A549 (cell line): ENCODE results near the gene ELOB. TPM values are rescaled to one million over a fixed set of nuclear protein-coding genes. Genes with fewer than 3 reads are reported as not detected.

Source experiments
- ATAC-seq, 2 experiments: fragments of 200-7000 bp in 1 of 2; fragments of >200 bp in 1 of 2; cut with Nextera tagmentation in 1 of 2; cut with Tn5 transposase in 1 of 2; 3 replicates each; pipeline versions ENCODE4 v1.8.0 to v1.9.1; 2018 to 2020; ENCODE audit warnings: mild to moderate bottlenecking in 1 of 2, moderate library complexity in 1 of 2
- CTCF ChIA-PET: fragments of 300-600 bp; sonication (Branson Sonifier 250); formaldehyde crosslinking; extraction: SDS; loops from one replicate; lab custom pipeline; 2021; ENCODE audit warnings: antibody characterized with exemption, inconsistent platforms; lab: Yijun Ruan, JAX
- POLR2A ChIA-PET: fragments of 350-600 bp; formaldehyde crosslinking; extraction: SDS; loops from one replicate; lab custom pipeline; 2021; ENCODE audit warnings: antibody characterized with exemption, inconsistent platforms; lab: Yijun Ruan, JAX
- DNase-seq, 2 experiments: peaks; one replicate each; pipeline versions ENCODE4 v3.0.0 to v3.0.0-alpha.2; 2011 to 2016; ENCODE audit warnings: low read depth in 1 of 2, low spot score in 1 of 2
- FAIRE-seq: peaks from 2 replicates; lab custom pipeline; 2011; peaks lifted over from hg19 to GRCh38; lab: Jason Lieb, UNC
- H3K27ac ChIP-seq, 2 experiments: fragments of >200 bp; sonication (Bioruptor Twin); formaldehyde crosslinking; 3 replicates each; pipeline ENCODE4 v1.5.1; 2016 to 2017
- H3K4me1 ChIP-seq: fragments of >200 bp; sonication (Bioruptor Twin); formaldehyde crosslinking; 3 replicates; pipeline ENCODE4 v1.6.1; 2016
- H3K4me2 ChIP-seq: fragments of >200 bp; sonication (Bioruptor Twin); formaldehyde crosslinking; 3 replicates; pipeline ENCODE4 v1.6.1; 2016
- H3K4me3 ChIP-seq: fragments of >200 bp; sonication (Bioruptor Twin); formaldehyde crosslinking; 3 replicates; pipeline ENCODE4 v1.5.1; 2016
- H3K9me3 ChIP-seq: fragments of >200 bp; sonication (Bioruptor Twin); formaldehyde crosslinking; 3 replicates; pipeline ENCODE4 v1.6.1; 2016
- E2F6 ChIP-seq: IDR thresholded peaks from 2 replicates; pipeline ENCODE4 v1.6.1; 2012; ENCODE audit warnings: low read depth, borderline replicate concordance
- EHF ChIP-seq: fragments of 250-450 bp; sonication (Bioruptor Pico); IDR thresholded peaks from 2 replicates; pipeline ENCODE4 v1.5.0; 2020; ENCODE audit warnings: mild to moderate bottlenecking
- EHMT2 ChIP-seq: fragments of 200-600 bp; sonication (generic); IDR thresholded peaks from 2 replicates; pipeline ENCODE4 v1.6.1; 2016; ENCODE audit warnings: antibody characterized with exemption, low read depth, mild to moderate bottlenecking, moderate library complexity
- EP300 ChIP-seq, 2 experiments: fragments of >200 bp; sonication (Bioruptor Twin); formaldehyde crosslinking; IDR thresholded peaks; 2 replicates in 1 of 2; 3 replicates in 1 of 2; pipeline ENCODE4 v1.6.1; 2016 to 2017
- ESRRA ChIP-seq: fragments of 150-350 bp; IDR thresholded peaks from 2 replicates; pipeline ENCODE4 v1.6.1; 2014; ENCODE audit warnings: mild to moderate bottlenecking, low read length, borderline replicate concordance
- HEYL ChIP-seq: fragments of 250-450 bp; sonication (Bioruptor Pico); IDR thresholded peaks from 2 replicates; pipeline ENCODE4 v1.8.0; 2021; ENCODE audit warnings: mild to moderate bottlenecking, moderate library complexity
- JUN ChIP-seq, 2 experiments: fragments of >200 bp; sonication (Bioruptor Twin); formaldehyde crosslinking; IDR thresholded peaks; 2 replicates in 1 of 2; 3 replicates in 1 of 2; pipeline ENCODE4 v1.6.1; 2016 to 2017
- JUNB ChIP-seq: fragments of >200 bp; sonication (Bioruptor Twin); formaldehyde crosslinking; IDR thresholded peaks from 2 replicates; pipeline ENCODE4 v1.6.1; 2016
- NFE2L2 ChIP-seq: fragments of 150-350 bp; conservative IDR thresholded peaks from 2 replicates; pipeline ENCODE4 v1.6.1; 2014; ENCODE audit warnings: low read length
- NPAS2 ChIP-seq: fragments of 250-450 bp; sonication (Bioruptor Pico); IDR thresholded peaks from 2 replicates; pipeline ENCODE4 v1.8.0; 2022; ENCODE audit warnings: mild to moderate bottlenecking, moderate library complexity, borderline replicate concordance
- NR3C1 ChIP-seq: fragments of >200 bp; sonication (Bioruptor Twin); formaldehyde crosslinking; IDR thresholded peaks from 3 replicates; pipeline ENCODE4 v1.6.1; 2017
- POLR2A ChIP-seq: IDR thresholded peaks from 2 replicates; pipeline ENCODE4 v1.6.1; 2012; ENCODE audit warnings: mild to moderate bottlenecking, low read length
- RFX5 ChIP-seq: fragments of 450-650 bp; IDR thresholded peaks from 2 replicates; pipeline ENCODE4 v1.7.1; 2014; ENCODE audit warnings: antibody characterized with exemption, mild to moderate bottlenecking, moderate library complexity
- RNF2 ChIP-seq: fragments of 200-600 bp; sonication (generic); IDR thresholded peaks from 2 replicates; pipeline ENCODE4 v1.6.1; 2016; ENCODE audit warnings: low read depth, mild to moderate bottlenecking, antibody characterized with exemption, moderate library complexity, borderline replicate concordance
- SMC3 ChIP-seq: fragments of >200 bp; sonication (Bioruptor Twin); formaldehyde crosslinking; IDR thresholded peaks from 3 replicates; pipeline ENCODE4 v1.6.1; 2018; ENCODE audit warnings: inconsistent platforms
- TFCP2L1 ChIP-seq: fragments of 250-450 bp; sonication (Bioruptor Pico); IDR thresholded peaks from 2 replicates; pipeline ENCODE4 v1.5.0; 2021; ENCODE audit warnings: mild to moderate bottlenecking
- USF2 ChIP-seq: fragments of 450-650 bp; IDR thresholded peaks from 2 replicates; pipeline ENCODE4 v1.6.1; 2014; ENCODE audit warnings: antibody characterized with exemption
- ZC3H11A ChIP-seq: fragments of 450-650 bp; IDR thresholded peaks from 2 replicates; pipeline ENCODE4 v1.6.1; 2014; ENCODE audit warnings: antibody characterized with exemption, mild to moderate bottlenecking
- ZNF302 ChIP-seq: fragments of 250-450 bp; sonication (Bioruptor Pico); IDR thresholded peaks from 2 replicates; pipeline ENCODE4 v1.9.0; 2021; ENCODE audit warnings: inconsistent platforms, mild to moderate bottlenecking, moderate library complexity
- WGBS: methylation state at CpG from one replicate; pipeline ENCODE4 v1.1.6; 2017; ENCODE audit errors: missing lambda C conversion rate; 5-methylcytosine and 5-hydroxymethylcytosine counted together
- polyA plus RNA-seq, 4 experiments: library from polyadenylated mRNA; depleted of rRNA in 3 of 4; stranded (reverse); fragments of >200 nt; fragmentation: RNase III in 1 of 4; extraction: RNeasy Plus Mini Kit Qiagen cat#74134 plus additional on column Dnase treatment in 1 of 4; gene quantifications; 2 replicates in 3 of 4; 3 replicates in 1 of 4; pipeline ENCODE4 v1.2.3, GENCODE V29; 2011 to 2017
- TF ChIP-seq, protein P1 (sequence below): fragments of 200-600 bp; sonication (generic); IDR thresholded peaks from 2 replicates; pipeline ENCODE4 v1.6.1; 2016; ENCODE audit warnings: antibody characterized with exemption, mild to moderate bottlenecking, moderate library complexity

ELOB gene
- polyA plus RNA-seq, 2 of the 4 experiments (the other 2 are of a cell fraction), result 136 to 494 TPM

GRCh38 chr16:2748757-2749455 lies 28.2 kb downstream of the ELOB start:
- TF ChIP-seq JUN (IDR thresholded peaks at IDR 0.05), result no peak
- TF ChIP-seq ZNF302 (CRISPR knock-in tag), result no peak
- no peak for TF ChIP-seq JUNB
- DNase-seq (no peak), ATAC-seq (no peak), FAIRE-seq (no peak)
- ChIA-PET CTCF (interaction anchor here (1.9 to 2.9 kb wide), 2 partner anchors 10 to 73 kb away, joined by 4 to 12 read pairs; no protein-coding TSS in a partner anchor), POLR2A (no interaction called here)
- Histone ChIP-seq H3K9me3 (peaks cover 5% of the 10 kb centered on the region; the same call in 1 of the 3 replicates), H3K27ac (no peak overlapping the region), H3K4me3 (no peak overlapping the region), H3K4me2 (no peak overlapping the region), H3K4me1 (peaks cover 10% of the 10 kb centered on the region; the same call in 2 of the 3 replicates)
- WGBS, result 88% methylated on average over 7 of the region's 7 CpGs

DNA sequence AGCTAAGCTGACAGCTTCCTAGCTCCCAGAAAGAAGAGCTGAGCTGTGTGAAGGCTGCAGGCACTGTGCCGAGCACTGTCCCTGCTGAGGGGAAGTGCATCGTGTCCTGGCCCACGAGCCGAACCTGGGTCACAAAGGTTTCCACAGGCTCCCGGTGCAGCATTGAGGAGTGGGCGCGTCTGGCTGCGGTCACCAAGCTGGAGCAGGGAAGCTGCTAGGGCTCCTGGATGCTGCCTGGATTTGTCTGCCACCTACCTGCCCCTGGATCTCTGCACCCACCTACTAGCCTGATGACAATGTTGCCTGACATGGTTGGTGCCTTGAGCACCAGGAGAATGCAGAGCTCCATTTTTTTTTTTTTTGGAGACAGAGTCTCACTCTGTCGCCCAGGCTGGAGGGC lies 31.1 kb downstream of the ELOB start:
- FAIRE-seq, result no peak
- peak in 1 of 2 experiments; percentile 8; a peak in 2 of 6 replicates for ATAC-seq
- POLR2A ChIA-PET, result interaction anchor here (0.8 kb wide), 1 partner anchor 64 kb away, joined by 4 read pairs; the partner anchor contains the start of gene KCTD5
- Histone ChIP-seq H3K4me1 (peaks cover under 1% of the 10 kb centered on the region; the same call in 1 of the 3 replicates), H3K27ac (no peak overlapping the region), H3K9me3 (no peaks in the 10 kb centered on the region; the same call in 2 of the 3 replicates), H3K4me2 (no peak overlapping the region), H3K4me3 (no peak overlapping the region)
- TF ChIP-seq POLR2A (no peak), ZC3H11A (no peak), TFCP2L1 (no peak), SMC3 (no peak), NFE2L2 (no peak), USF2 (no peak), RFX5 (no peak)
- TF ChIP-seq, protein P1, sequence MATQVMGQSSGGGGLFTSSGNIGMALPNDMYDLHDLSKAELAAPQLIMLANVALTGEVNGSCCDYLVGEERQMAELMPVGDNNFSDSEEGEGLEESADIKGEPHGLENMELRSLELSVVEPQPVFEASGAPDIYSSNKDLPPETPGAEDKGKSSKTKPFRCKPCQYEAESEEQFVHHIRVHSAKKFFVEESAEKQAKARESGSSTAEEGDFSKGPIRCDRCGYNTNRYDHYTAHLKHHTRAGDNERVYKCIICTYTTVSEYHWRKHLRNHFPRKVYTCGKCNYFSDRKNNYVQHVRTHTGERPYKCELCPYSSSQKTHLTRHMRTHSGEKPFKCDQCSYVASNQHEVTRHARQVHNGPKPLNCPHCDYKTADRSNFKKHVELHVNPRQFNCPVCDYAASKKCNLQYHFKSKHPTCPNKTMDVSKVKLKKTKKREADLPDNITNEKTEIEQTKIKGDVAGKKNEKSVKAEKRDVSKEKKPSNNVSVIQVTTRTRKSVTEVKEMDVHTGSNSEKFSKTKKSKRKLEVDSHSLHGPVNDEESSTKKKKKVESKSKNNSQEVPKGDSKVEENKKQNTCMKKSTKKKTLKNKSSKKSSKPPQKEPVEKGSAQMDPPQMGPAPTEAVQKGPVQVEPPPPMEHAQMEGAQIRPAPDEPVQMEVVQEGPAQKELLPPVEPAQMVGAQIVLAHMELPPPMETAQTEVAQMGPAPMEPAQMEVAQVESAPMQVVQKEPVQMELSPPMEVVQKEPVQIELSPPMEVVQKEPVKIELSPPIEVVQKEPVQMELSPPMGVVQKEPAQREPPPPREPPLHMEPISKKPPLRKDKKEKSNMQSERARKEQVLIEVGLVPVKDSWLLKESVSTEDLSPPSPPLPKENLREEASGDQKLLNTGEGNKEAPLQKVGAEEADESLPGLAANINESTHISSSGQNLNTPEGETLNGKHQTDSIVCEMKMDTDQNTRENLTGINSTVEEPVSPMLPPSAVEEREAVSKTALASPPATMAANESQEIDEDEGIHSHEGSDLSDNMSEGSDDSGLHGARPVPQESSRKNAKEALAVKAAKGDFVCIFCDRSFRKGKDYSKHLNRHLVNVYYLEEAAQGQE, result no peak
- WGBS, result 90% methylated on average over 9 of the region's 9 CpGs
- no peak for DNase-seq
- CTCF ChIA-PET, result interaction anchor here (0.7 to 1.0 kb wide), 2 partner anchors 26 to 174 kb away, joined by 3 to 4 read pairs; partner anchors contain the start of gene PRSS27

DNA sequence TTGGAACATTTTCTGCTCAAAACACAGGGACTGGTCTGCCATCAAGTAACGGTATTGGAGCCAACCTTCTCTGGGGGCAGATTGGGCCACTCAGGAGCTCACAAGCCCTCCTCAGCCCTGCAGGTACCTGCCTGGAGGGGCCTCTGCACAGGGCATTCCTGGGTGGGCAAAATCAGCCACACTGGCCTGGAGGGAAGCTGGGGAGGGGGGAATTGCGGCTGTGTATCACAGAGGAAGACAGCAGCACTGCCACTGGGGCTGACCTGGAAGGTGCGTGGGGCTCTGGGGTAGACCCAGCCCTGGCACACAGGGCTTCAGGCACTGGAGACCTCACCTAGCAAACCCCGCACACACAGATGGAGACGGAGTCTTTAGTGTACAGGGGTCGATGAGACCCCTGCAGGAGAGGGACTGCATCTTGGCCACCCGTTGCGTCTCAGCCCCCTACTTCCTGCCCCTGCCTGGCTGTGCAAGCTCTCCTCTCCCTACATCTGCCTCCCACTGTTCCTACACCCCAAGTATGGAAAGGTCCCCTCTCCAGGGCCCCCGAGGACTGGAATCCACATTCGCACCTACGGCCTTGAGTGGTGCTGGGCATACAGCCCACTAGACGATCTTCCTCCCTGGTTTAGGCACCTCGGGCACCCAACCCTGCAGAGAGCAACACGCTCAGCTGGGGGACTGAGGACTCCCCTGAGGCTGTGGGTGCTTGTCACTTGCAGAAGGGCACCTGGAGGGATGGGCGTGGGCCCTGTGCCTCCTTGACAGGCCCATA lies 31.8 kb downstream of the ELOB start:
- Histone ChIP-seq H3K4me2 (no peak overlapping the region), H3K4me3 (no peak overlapping the region), H3K9me3 (no peaks in the 10 kb centered on the region), H3K4me1 (no peaks in the 10 kb centered on the region), H3K27ac (no peak overlapping the region)
- DNase-seq, result no peak
- ATAC-seq, result peak in 1 of 2 experiments; percentile 27; a peak in 3 of 6 replicates
- WGBS, result 88% methylated on average over 9 of the region's 15 CpGs
- CTCF ChIA-PET, result interaction anchor here (0.7 to 1.0 kb wide), 2 partner anchors 20 to 175 kb away, joined by 3 to 4 read pairs; no protein-coding TSS in a partner anchor
- TF ChIP-seq ESRRA (no peak), NR3C1 (no peak), EHMT2 (no peak), HEYL (no peak), NFE2L2 (no peak), NPAS2 (CRISPR knock-in tag) (no peak), JUNB (no peak), EP300 (IDR thresholded peaks at IDR 0.05) (no peak), EHF (CRISPR knock-in tag) (no peak), RNF2 (no peak), E2F6 (no peak)
- TF ChIP-seq, all 56 proteins: peak for 0
- FAIRE-seq, result no peak
- POLR2A ChIA-PET, result interaction anchor here (0.6 to 0.8 kb wide), 2 partner anchors 63 to 201 kb away, joined by 4 read pairs; partner anchors contain the start of gene KCTD5
